K562 (cell line): ENCODE measurements around the gene CDKN2AIP. TPM values are rescaled to one million over a fixed set of nuclear protein-coding genes. Genes with fewer than 3 reads are reported as not detected.

Experiments used
- ATAC-seq: fragments of 200-7000 bp; cut with Tn5 transposase; 3 replicates; pipeline ENCODE4 v1.9.1; 2020; ENCODE audit warnings: moderate library complexity
- BruUV-seq: library from RNA; stranded (reverse); fragments of 400-500 nt; replicated peaks from 2 replicates; lab custom pipeline; 2021; lab: Mats Ljungman, UMichigan
- CTCF ChIA-PET: fragments of 300-600 bp; formaldehyde crosslinking; extraction: SDS; loops from one replicate; lab custom pipeline; 2021; ENCODE audit warnings: low intra/inter-chr PET ratio; lab: Yijun Ruan, JAX
- POLR2A ChIA-PET: fragments of 300-600, 350-650 bp; sonication (Branson Sonifier 250); formaldehyde crosslinking; extraction: SDS; loops from one replicate; lab custom pipeline; 2021; ENCODE audit warnings: antibody characterized with exemption, inconsistent platforms; lab: Yijun Ruan, JAX
- DNase-seq, 4 experiments: peaks; one replicate each; pipeline versions ENCODE4 v3.0.0 to v3.0.0-alpha.2; 2011 to 2018; ENCODE audit warnings: low spot score in 3 of 4, mixed read lengths in 3 of 4; ENCODE audit errors: extremely low read depth in 1 of 4
- FAIRE-seq: peaks from 2 replicates; lab custom pipeline; 2011; peaks lifted over from hg19 to GRCh38; lab: Jason Lieb, UNC
- H2AFZ ChIP-seq: 2 replicates; pipeline ENCODE4 v1.6.0; 2011; ENCODE audit warnings: low read depth, low read length, control low read depth, inconsistent platforms
- H3K27ac ChIP-seq: fragments of 200-600 bp; 3 replicates; pipeline ENCODE4 v1.8.0; 2011; ENCODE audit warnings: low read depth, mild to moderate bottlenecking, control low read depth, inconsistent platforms, low read length, moderate library complexity, mixed read lengths; ENCODE audit errors: extremely low read depth
- H3K27me3 ChIP-seq, 2 experiments: fragments of 300-600 bp in 1 of 2; 2 replicates in 1 of 2; 3 replicates in 1 of 2; pipeline versions ENCODE4 v1.6.0 to v1.8.0; 2011; ENCODE audit warnings: inconsistent platforms in 2 of 2, low read length in 2 of 2, mild to moderate bottlenecking in 1 of 2, mixed read lengths in 1 of 2, moderate library complexity in 1 of 2; ENCODE audit not compliant: control insufficient read depth in 2 of 2, insufficient read depth in 2 of 2
- H3K36me3 ChIP-seq: fragments of 300-600 bp; 3 replicates; pipeline ENCODE4 v1.8.0; 2011; ENCODE audit warnings: mild to moderate bottlenecking, low read length, inconsistent platforms; ENCODE audit not compliant: control insufficient read depth, insufficient read depth
- H3K4me1 ChIP-seq, 2 experiments: fragments of 200-600 bp in 1 of 2; replicated peaks in 1 of 2; 2 replicates in 1 of 2; 3 replicates in 1 of 2; pipeline versions ENCODE4 v1.5.1 to v1.8.0; 2011; ENCODE audit warnings: inconsistent platforms in 2 of 2, low read length in 2 of 2, mild to moderate bottlenecking in 1 of 2, mixed read lengths in 1 of 2, moderate library complexity in 1 of 2; ENCODE audit not compliant: control insufficient read depth in 2 of 2, insufficient read depth in 2 of 2
- H3K4me2 ChIP-seq: 2 replicates; pipeline ENCODE4 v1.6.1; 2011; ENCODE audit warnings: low read length, control low read depth, inconsistent platforms, mixed read lengths; ENCODE audit not compliant: insufficient read depth
- H3K4me3 ChIP-seq: fragments of 200-600 bp; sonication (generic), shearing (Covaris generic); 2 replicates; pipeline ENCODE4 v1.5.1; 2016; ENCODE audit warnings: control low read depth, inconsistent platforms
- H3K79me2 ChIP-seq: fragments of 200-600 bp; 3 replicates; pipeline ENCODE4 v1.8.0; 2011; ENCODE audit warnings: low read length, inconsistent platforms; ENCODE audit not compliant: control insufficient read depth, insufficient read depth
- H3K9ac ChIP-seq, 2 experiments: 2 replicates each; pipeline versions ENCODE4 v1.6.0 to v1.6.1; 2011; ENCODE audit warnings: low read depth in 2 of 2, low read length in 2 of 2, control low read depth in 1 of 2, inconsistent platforms in 1 of 2, mild to moderate bottlenecking in 1 of 2, mixed read lengths in 1 of 2; ENCODE audit not compliant: insufficient read depth in 1 of 2
- H3K9me1 ChIP-seq: one replicate; pipeline ENCODE4 v1.6.0; 2011; ENCODE audit warnings: inconsistent platforms, mild to moderate bottlenecking, low read length, moderate library complexity; ENCODE audit not compliant: control insufficient read depth, insufficient read depth
- H3K9me3 ChIP-seq: replicated peaks from 2 replicates; pipeline ENCODE4 v1.5.1; 2011; ENCODE audit warnings: low read depth, low read length, inconsistent platforms; ENCODE audit not compliant: control insufficient read depth, insufficient read depth
- H4K20me1 ChIP-seq: replicated peaks from 2 replicates; pipeline ENCODE4 v1.6.1; 2011; ENCODE audit warnings: low read length, inconsistent platforms, mixed read lengths; ENCODE audit not compliant: control insufficient read depth, insufficient read depth
- ETS1 ChIP-seq: conservative IDR thresholded peaks from 2 replicates; pipeline ENCODE4 v1.6.1; 2011; ENCODE audit warnings: low read depth, mild to moderate bottlenecking, low read length; ENCODE audit not compliant: control insufficient read depth
- GTF2F1 ChIP-seq: IDR thresholded peaks from 2 replicates; pipeline ENCODE4 v1.6.1; 2011; ENCODE audit warnings: low read depth, low read length, improper control_type of control experiment
- IRF2 ChIP-seq: sonication (generic); formaldehyde crosslinking; IDR thresholded peaks from 2 replicates; pipeline ENCODE4 v1.8.1; 2022; ENCODE audit warnings: mild to moderate bottlenecking, missing genetic modification reagents
- KAT8 ChIP-seq: fragments of 450-650 bp; IDR thresholded peaks from 2 replicates; pipeline ENCODE4 v1.6.1; 2016; ENCODE audit warnings: low read depth, mild to moderate bottlenecking
- PTRF ChIP-seq: fragments of 450-650 bp; IDR thresholded peaks from 2 replicates; pipeline ENCODE4 v1.6.1; 2016; ENCODE audit warnings: mild to moderate bottlenecking, missing genetic modification characterization, missing compliant biosample characterization
- PYGO2 ChIP-seq: fragments of 450-650 bp; IDR thresholded peaks from 2 replicates; pipeline ENCODE4 v1.6.1; 2016; ENCODE audit warnings: mild to moderate bottlenecking, missing genetic modification characterization, moderate library complexity, missing compliant biosample characterization
- SMARCA5 ChIP-seq: fragments of 450-650 bp; IDR thresholded peaks from 2 replicates; pipeline ENCODE4 v1.6.1; 2016
- ZNF133 ChIP-seq: fragments of 250-450 bp; sonication (Bioruptor Pico); IDR thresholded peaks from 2 replicates; pipeline ENCODE4 v1.4.0; 2020; ENCODE audit warnings: mild to moderate bottlenecking
- ZNF764 ChIP-seq: fragments of 250-450 bp; sonication (Bioruptor Pico); IDR thresholded peaks from 2 replicates; pipeline ENCODE4 v1.4.0; 2020; ENCODE audit warnings: low read depth, mild to moderate bottlenecking, moderate library complexity
- WGBS: fragments of 100-300 bp; shearing (Covaris generic); methylation state at CpG from one replicate; pipeline ENCODE4 v1.1.6; 2016; ENCODE audit warnings: low coverage, mixed read lengths; ENCODE audit not compliant: insufficient coverage; ENCODE audit errors: missing lambda C conversion rate; 5-methylcytosine and 5-hydroxymethylcytosine counted together
- in situ Hi-C: fragments of 300-500 bp; cut with MboI; formaldehyde crosslinking; loops from 4 replicates; pipeline ENCODE4 v1.15.0; 2018; ENCODE audit warnings: inconsistent platforms, mixed read lengths
- intact Hi-C: fragments of 100-400 bp; cut with micrococcal nuclease; formaldehyde crosslinking; loops from 2 replicates; pipeline ENCODE4 v1.14.2; 2022
- polyA plus RNA-seq, 8 experiments: library from polyadenylated mRNA; depleted of rRNA in 4 of 8; stranded (reverse) in 5 of 8; unstranded in 3 of 8; fragments of >200 nt; fragmentation: Nextera tagmentation in 2 of 8; fragmentation: Illumina TruSeq in 1 of 8; extraction: Ambion mirVana in 2 of 8; extraction: Trizol in 1 of 8; gene quantifications; 2 replicates each; pipeline versions ENCODE4 v1.2.1 to v1.2.3, GENCODE V29; 2011 to 2014; ENCODE audit warnings: inconsistent platforms in 1 of 8, missing spikeins in 1 of 8
- total RNA-seq, 7 experiments: library from RNA; depleted of rRNA in 6 of 7; stranded (reverse); fragments of >200 nt in 6 of 7; fragmentation: Illumina TruSeq in 2 of 7; extraction: Trizol in 2 of 7; gene quantifications; 2 replicates each; pipeline versions ENCODE4 v1.2.1 to v1.2.3, GENCODE V29; 2011 to 2021; ENCODE audit warnings: low replicate concordance in 1 of 7

Gene CDKN2AIP
- total and polyA plus RNA-seq, 9 of the 15 experiments (the other 6 are each of a cell fraction or from before 2014, with no cell fraction given): 5.9 to 22.0 (median 19.7) TPM

GRCh38 chr4:183437452-183437851 lies 7.0 kb upstream of the CDKN2AIP start:
- H3K36me3 ChIP-seq: no peaks in the 10 kb centered on the region
- POLR2A ChIA-PET: interaction anchor here (0.7 to 0.8 kb wide), 2 partner anchors 9 to 220 kb away, joined by 3 to 4 read pairs; no protein-coding TSS in a partner anchor
- CTCF ChIA-PET: no interaction called here
- WGBS: 100% methylated on average over 1 of the region's 1 CpG
- H3K9ac ChIP-seq: no peak overlapping the region
- no peaks in the 10 kb centered on the region for H3K9me1 ChIP-seq
- no peak overlapping the region for H3K4me2 ChIP-seq
- TF ChIP-seq PYGO2 (tag) (no peak), ETS1 (no peak), GTF2F1 (no peak), IRF2 (CRISPR knock-in tag) (no peak), ZNF133 (CRISPR knock-in tag) (no peak), PTRF (no peak), SMARCA5 (no peak), ZNF764 (CRISPR knock-in tag) (no peak), KAT8 (no peak)
- in situ Hi-C loops (no loop called here), intact Hi-C loops (no loop called here)
- no peak for ATAC-seq
- H3K9me3 ChIP-seq: no peaks in the 10 kb centered on the region
- no peaks in the 10 kb centered on the region for H3K27me3 ChIP-seq
- no peaks in the 10 kb centered on the region for H4K20me1 ChIP-seq
- H3K27ac ChIP-seq: no peak overlapping the region
- DNase-seq: no peak
- no peaks in the 10 kb centered on the region for H3K79me2 ChIP-seq
- no TSS peak for BruUV-seq
- FAIRE-seq: no peak
- H2AFZ ChIP-seq: no peak overlapping the region
- peaks cover 0 to 8% of the 10 kb centered on the region in 2 experiments; a peak in 3 of 5 replicates for H3K4me1 ChIP-seq
- no peak overlapping the region for H3K4me3 ChIP-seq
